Measurements from ENCODE around the gene MAP3K14.
"Not testable (repeated sequence)": the region's sequence is repeated elsewhere in the genome, so short reads cannot be mapped to it uniquely, and the experiment has no call there.

Gene MAP3K14

GRCh38 chr17:45261577-45262515, 55.0 kb downstream of the MAP3K14 start, which contains the start of gene SPATA32:
Gene SPATA32 (minus strand): TSS chr17:45262094. CDS start chr17:45262016, 78 bp downstream.
- DNase-seq (ENCODE audit: low read depth in 3 of 3, low spot score in 1 of 3), result peak; percentile 30 to 50 (median 32)

GRCh38 chr17:45260204-45260783, 56.5 kb downstream of the MAP3K14 start:
- no peak for DNase-seq (ENCODE audit: low read depth in 3 of 3, low spot score in 1 of 3)

- no peak for DNase-seq (ENCODE audit: low read depth in 3 of 3, low spot score in 1 of 3)
Observed at GRCh38 chr17:45258981-45259380, 57.8 kb downstream of the MAP3K14 start.

- no peak for DNase-seq (ENCODE audit: low read depth in 3 of 3, low spot score in 1 of 3)
Observed at GRCh38 chr17:45257115-45257514, 59.7 kb downstream of the MAP3K14 start.

- DNase-seq (ENCODE audit: low read depth in 3 of 3, low spot score in 1 of 3), result no peak
Observed at GRCh38 chr17:45256114-45256966, 60.5 kb downstream of the MAP3K14 start.

- no peak for DNase-seq (ENCODE audit: low read depth in 3 of 3, low spot score in 1 of 3)
Observed at GRCh38 chr17:45255358-45255757, 61.5 kb downstream of the MAP3K14 start.

GRCh38 chr17:45253879-45254278, 62.9 kb downstream of the MAP3K14 start:
- no peak for DNase-seq (ENCODE audit: low read depth in 3 of 3, low spot score in 1 of 3)

- not testable (repeated sequence) for DNase-seq (ENCODE audit: low read depth in 3 of 3, low spot score in 1 of 3)
Observed at GRCh38 chr17:45253237-45253636, 63.6 kb downstream of the MAP3K14 start.

GRCh38 chr17:45251931-45252330, 64.9 kb downstream of the MAP3K14 start:
- no peak for DNase-seq (ENCODE audit: low read depth in 3 of 3, low spot score in 1 of 3)

- DNase-seq (ENCODE audit: low read depth in 3 of 3, low spot score in 1 of 3), result peak in 2 of 3 donors; percentile 55 to 65
Observed at GRCh38 chr17:45248132-45248957, 68.5 kb downstream of the MAP3K14 start.

- DNase-seq (ENCODE audit: low read depth in 3 of 3, low spot score in 1 of 3), result peak; percentile 88 to 91 (median 90)
Observed at GRCh38 chr17:45247429-45248131, 69.2 kb downstream of the MAP3K14 start.

GRCh38 chr17:45246861-45247428, 69.9 kb downstream of the MAP3K14 start:
- DNase-seq (ENCODE audit: low read depth in 3 of 3, low spot score in 1 of 3), result no peak

GRCh38 chr17:45246338-45246737, 70.5 kb downstream of the MAP3K14 start:
- no peak for DNase-seq (ENCODE audit: low read depth in 3 of 3, low spot score in 1 of 3)

GRCh38 chr17:45244725-45245656, 71.8 kb downstream of the MAP3K14 start:
- DNase-seq (ENCODE audit: low read depth in 3 of 3, low spot score in 1 of 3), result no peak

GRCh38 chr17:45243750-45244149, 73.1 kb downstream of the MAP3K14 start:
- no peak for DNase-seq (ENCODE audit: low read depth in 3 of 3, low spot score in 1 of 3)

GRCh38 chr17:45242029-45242414, 74.8 kb downstream of the MAP3K14 start:
- DNase-seq (ENCODE audit: low read depth in 3 of 3, low spot score in 1 of 3), result no peak

- DNase-seq (ENCODE audit: low read depth in 3 of 3, low spot score in 1 of 3), result no peak
Observed at GRCh38 chr17:45241328-45242028, 75.3 kb downstream of the MAP3K14 start.

- DNase-seq (ENCODE audit: low read depth in 3 of 3, low spot score in 1 of 3), result no peak
Observed at GRCh38 chr17:45240905-45241327, 75.9 kb downstream of the MAP3K14 start.
